ENCODE measurements around the gene MKRN1.
"Not testable (repeated sequence)": the region's sequence is repeated elsewhere in the genome, so short reads cannot be mapped to it uniquely, and the experiment has no call there.

MKRN1 gene

GRCh38 chr7:140441519-140441918 lies 37.8 kb downstream of the MKRN1 start:
- Mint-ChIP-seq H3K4me3 (no peak overlapping the region), H3K27ac (no peak overlapping the region), H3K9me3 (no peaks in the 10 kb centered on the region), H3K4me1 (ENCODE audit: low read depth in 2 of 2) (no peaks in the 10 kb centered on the region), H3K36me3 (ENCODE audit: insufficient read depth) (no peaks in the 10 kb centered on the region), H3K27me3 (no peaks in the 10 kb centered on the region)
- no peak for DNase-seq
- no peak for ATAC-seq (replicated peaks)

- Mint-ChIP-seq H3K4me3 (no peak overlapping the region), H3K4me1 (ENCODE audit: low read depth in 2 of 2) (no peaks in the 10 kb centered on the region), H3K27ac (no peak overlapping the region), H3K27me3 (no peaks in the 10 kb centered on the region), H3K36me3 (ENCODE audit: insufficient read depth) (no peaks in the 10 kb centered on the region), H3K9me3 (no peaks in the 10 kb centered on the region)
- DNase-seq (no peak), ATAC-seq (replicated peaks) (no peak)
These were observed 38.7 kb downstream of the MKRN1 start for GRCh38 chr7:140440593-140440992.

- no peak overlapping the region for H3K27ac Mint-ChIP-seq
- no peaks in the 10 kb centered on the region for H3K4me1 Mint-ChIP-seq (ENCODE audit: low read depth in 2 of 2)
These were observed 39.9 kb downstream of the MKRN1 start for GRCh38 chr7:140439359-140439758.

GRCh38 chr7:140435252-140435895 lies 43.9 kb downstream of the MKRN1 start:
- DNase-seq (no peak), ATAC-seq (replicated peaks) (no peak)
- H3K4me1 Mint-ChIP-seq (ENCODE audit: low read depth in 2 of 2): no peaks in the 10 kb centered on the region
- H3K9me3 Mint-ChIP-seq: no peaks in the 10 kb centered on the region
- H3K27ac Mint-ChIP-seq: no peak overlapping the region
- no peak overlapping the region for H3K4me3 Mint-ChIP-seq
- no peaks in the 10 kb centered on the region for H3K36me3 Mint-ChIP-seq (ENCODE audit: insufficient read depth)
- no peaks in the 10 kb centered on the region for H3K27me3 Mint-ChIP-seq

More at GRCh38 chr7:140439359-140439758, 39.9 kb downstream of the MKRN1 start:
- H3K4me3 Mint-ChIP-seq: no peak overlapping the region
- H3K27me3 Mint-ChIP-seq: no peaks in the 10 kb centered on the region
- no peaks in the 10 kb centered on the region for H3K36me3 Mint-ChIP-seq (ENCODE audit: insufficient read depth)
- no peaks in the 10 kb centered on the region for H3K9me3 Mint-ChIP-seq
- DNase-seq (no peak), ATAC-seq (replicated peaks) (no peak)

- Mint-ChIP-seq H3K36me3 (ENCODE audit: insufficient read depth) (peaks cover 4% of the 10 kb centered on the region), H3K4me3 (no peak overlapping the region)
These were observed 45.9 kb downstream of the MKRN1 start for GRCh38 chr7:140433396-140433795.

GRCh38 chr7:140426130-140426529 lies 53.2 kb downstream of the MKRN1 start:
- no peak overlapping the region for H3K4me3 Mint-ChIP-seq
- peaks cover 16% of the 10 kb centered on the region for H3K36me3 Mint-ChIP-seq (ENCODE audit: insufficient read depth)
- no peaks in the 10 kb centered on the region for H3K4me1 Mint-ChIP-seq (ENCODE audit: low read depth in 2 of 2)
- no peaks in the 10 kb centered on the region for H3K9me3 Mint-ChIP-seq
- H3K27me3 Mint-ChIP-seq: no peaks in the 10 kb centered on the region
- ATAC-seq (replicated peaks) (no peak), DNase-seq (no peak)
- H3K27ac Mint-ChIP-seq: peak overlapping the region in 1 of 2 donors; percentile 20

More at GRCh38 chr7:140433396-140433795, 45.9 kb downstream of the MKRN1 start:
- no peak for ATAC-seq (replicated peaks)
- Mint-ChIP-seq H3K9me3 (no peaks in the 10 kb centered on the region), H3K27ac (no peak overlapping the region), H3K27me3 (no peaks in the 10 kb centered on the region), H3K4me1 (ENCODE audit: low read depth in 2 of 2) (no peaks in the 10 kb centered on the region)
- no peak for DNase-seq

GRCh38 chr7:140425718-140426117 lies 53.6 kb downstream of the MKRN1 start:
- Mint-ChIP-seq H3K4me1 (ENCODE audit: low read depth in 2 of 2) (no peaks in the 10 kb centered on the region), H3K27me3 (no peaks in the 10 kb centered on the region), H3K36me3 (ENCODE audit: insufficient read depth) (peaks cover 16% of the 10 kb centered on the region), H3K27ac (no peak overlapping the region), H3K4me3 (no peak overlapping the region), H3K9me3 (no peaks in the 10 kb centered on the region)
- ATAC-seq (replicated peaks) (no peak), DNase-seq (no peak)

- no peaks in the 10 kb centered on the region for H3K4me1 Mint-ChIP-seq (ENCODE audit: low read depth in 2 of 2)
- H3K36me3 Mint-ChIP-seq (ENCODE audit: insufficient read depth): peaks cover 12% of the 10 kb centered on the region
- H3K9me3 Mint-ChIP-seq: no peaks in the 10 kb centered on the region
- DNase-seq: no peak
- no peak overlapping the region for H3K4me3 Mint-ChIP-seq
- H3K27ac Mint-ChIP-seq: no peak overlapping the region
- ATAC-seq (replicated peaks): no peak
- no peaks in the 10 kb centered on the region for H3K27me3 Mint-ChIP-seq
These were observed 55.8 kb downstream of the MKRN1 start for GRCh38 chr7:140423501-140423900.

GRCh38 chr7:140421521-140421920 lies 57.8 kb downstream of the MKRN1 start:
- Mint-ChIP-seq H3K27ac (no peak overlapping the region), H3K4me1 (ENCODE audit: low read depth in 2 of 2) (peaks cover 0 to 2% of the 10 kb centered on the region in 2 donors), H3K36me3 (ENCODE audit: insufficient read depth) (peaks cover 4% of the 10 kb centered on the region), H3K9me3 (no peaks in the 10 kb centered on the region), H3K4me3 (no peak overlapping the region), H3K27me3 (no peaks in the 10 kb centered on the region)
- ATAC-seq (replicated peaks) (no peak), DNase-seq (no peak)

- H3K27ac Mint-ChIP-seq: no peak overlapping the region
- H3K4me1 Mint-ChIP-seq (ENCODE audit: low read depth in 2 of 2): peaks cover 0 to 2% of the 10 kb centered on the region in 2 donors
These were observed 60.7 kb downstream of the MKRN1 start for GRCh38 chr7:140418653-140419052.

GRCh38 chr7:140418156-140418472 lies 61.2 kb downstream of the MKRN1 start:
- not testable (repeated sequence) for H3K4me1 Mint-ChIP-seq (ENCODE audit: low read depth in 2 of 2); DNase-seq; H3K9me3 Mint-ChIP-seq; H3K36me3 Mint-ChIP-seq (ENCODE audit: insufficient read depth); H3K4me3 Mint-ChIP-seq; ATAC-seq (replicated peaks); H3K27me3 Mint-ChIP-seq
- H3K27ac Mint-ChIP-seq: peak overlapping the region in 1 of 2 donors; percentile 63

More at GRCh38 chr7:140418653-140419052, 60.7 kb downstream of the MKRN1 start:
- H3K9me3 Mint-ChIP-seq: no peaks in the 10 kb centered on the region
- DNase-seq: no peak
- ATAC-seq (replicated peaks): no peak
- peaks cover 6% of the 10 kb centered on the region for H3K36me3 Mint-ChIP-seq (ENCODE audit: insufficient read depth)
- H3K4me3 Mint-ChIP-seq: no peak overlapping the region
- no peaks in the 10 kb centered on the region for H3K27me3 Mint-ChIP-seq

- DNase-seq (no peak), ATAC-seq (replicated peaks) (no peak)
- H3K4me3 Mint-ChIP-seq: no peak overlapping the region
- peak overlapping the region in 1 of 2 donors; percentile 63 for H3K27ac Mint-ChIP-seq
- no peaks in the 10 kb centered on the region for H3K9me3 Mint-ChIP-seq
- H3K36me3 Mint-ChIP-seq (ENCODE audit: insufficient read depth): peaks cover 6% of the 10 kb centered on the region
- H3K4me1 Mint-ChIP-seq (ENCODE audit: low read depth in 2 of 2): peaks cover 0 to 2% of the 10 kb centered on the region in 2 donors
- H3K27me3 Mint-ChIP-seq: no peaks in the 10 kb centered on the region
These were observed 61.7 kb downstream of the MKRN1 start for GRCh38 chr7:140417456-140418155.

- no peaks in the 10 kb centered on the region for H3K9me3 Mint-ChIP-seq
- peaks cover 0 to 2% of the 10 kb centered on the region in 2 donors for H3K4me1 Mint-ChIP-seq (ENCODE audit: low read depth in 2 of 2)
- DNase-seq (no peak), ATAC-seq (replicated peaks) (no peak)
- H3K27me3 Mint-ChIP-seq: no peaks in the 10 kb centered on the region
- no peak overlapping the region for H3K27ac Mint-ChIP-seq
- no peak overlapping the region for H3K4me3 Mint-ChIP-seq
- H3K36me3 Mint-ChIP-seq (ENCODE audit: insufficient read depth): peaks cover 12% of the 10 kb centered on the region
These were observed 62.7 kb downstream of the MKRN1 start for GRCh38 chr7:140416560-140416959.

- not testable (repeated sequence) for H3K27me3 Mint-ChIP-seq; ATAC-seq (replicated peaks); H3K4me3 Mint-ChIP-seq; H3K4me1 Mint-ChIP-seq (ENCODE audit: low read depth in 2 of 2); DNase-seq; H3K9me3 Mint-ChIP-seq
- H3K36me3 Mint-ChIP-seq (ENCODE audit: insufficient read depth): peaks cover 19% of the 10 kb centered on the region
- peak overlapping the region in 1 of 2 donors; percentile 41 for H3K27ac Mint-ChIP-seq
These were observed 63.5 kb downstream of the MKRN1 start for GRCh38 chr7:140415816-140416215.

Measured in effector memory CD8-positive, alpha-beta T cell (primary cell).